GM12878 (cell line): ENCODE data around the gene PNRC1. TPM values are rescaled to one million over a fixed set of nuclear protein-coding genes. Genes with fewer than 3 reads are reported as not detected.

Source experiments
- ATAC-seq: fragments of 200-7000 bp; cut with Tn5 transposase; 3 replicates; pipeline ENCODE4 v1.9.1; 2020; ENCODE audit warnings: mild to moderate bottlenecking, moderate library complexity
- BruUV-seq: library from RNA; stranded (reverse); fragments of 400-500 nt; replicated peaks from 2 replicates; lab custom pipeline; 2021; lab: Mats Ljungman, UMichigan
- CTCF ChIA-PET: fragments of 300-600 bp; sonication (Branson Sonifier 250); formaldehyde crosslinking; extraction: SDS; loops from one replicate; lab custom pipeline; 2021; ENCODE audit warnings: inconsistent platforms; lab: Yijun Ruan, JAX
- POLR2A ChIA-PET: fragments of 350-600 bp; formaldehyde crosslinking; extraction: SDS; loops from one replicate; lab custom pipeline; 2021; ENCODE audit warnings: inconsistent platforms; lab: Charles Lee
- RAD21 ChIA-PET: fragments of 300-600 bp; sonication (Branson Sonifier 250); formaldehyde crosslinking; loops from one replicate; lab custom pipeline; 2023; ENCODE audit warnings: antibody characterized with exemption; ENCODE audit not compliant: unreplicated experiment; lab: Charles Lee
- SMC1A ChIA-PET: fragments of 300-600 bp; sonication (Branson Sonifier 250); formaldehyde crosslinking; loops from one replicate; lab custom pipeline; 2023; ENCODE audit not compliant: unreplicated experiment, uncharacterized antibody; lab: Charles Lee
- DNase-seq: peaks from one replicate; pipeline ENCODE4 v3.0.0-alpha.2; 2011; ENCODE audit warnings: low read depth, low spot score
- FAIRE-seq: peaks from 3 replicates; lab custom pipeline; 2011; peaks lifted over from hg19 to GRCh38; lab: Jason Lieb, UNC
- H2AFZ ChIP-seq: 2 replicates; pipeline ENCODE4 v1.6.0; 2011; ENCODE audit warnings: low read depth, low read length, control low read depth; ENCODE audit not compliant: control insufficient read depth
- H3K27ac ChIP-seq: 2 replicates; pipeline ENCODE4 v1.5.1; 2011; ENCODE audit warnings: control low read depth; ENCODE audit not compliant: control insufficient read depth, insufficient read depth
- H3K27me3 ChIP-seq, 2 experiments: replicated peaks in 1 of 2; 2 replicates each; pipeline versions ENCODE4 v1.6.0 to v1.6.1; 2011; ENCODE audit warnings: low read length in 1 of 2; ENCODE audit not compliant: control insufficient read depth in 2 of 2, insufficient read depth in 2 of 2
- H3K36me3 ChIP-seq, 2 experiments: 2 replicates each; pipeline ENCODE4 v1.5.1; 2011; ENCODE audit warnings: low read length in 1 of 2; ENCODE audit not compliant: control insufficient read depth in 2 of 2, insufficient read depth in 2 of 2
- H3K4me1 ChIP-seq: 2 replicates; pipeline ENCODE4 v1.6.1; 2011; ENCODE audit warnings: mild to moderate bottlenecking, low read length, moderate library complexity, mixed read lengths; ENCODE audit not compliant: control insufficient read depth, insufficient read depth
- H3K4me2 ChIP-seq: 2 replicates; pipeline ENCODE4 v1.6.0; 2011; ENCODE audit warnings: control low read depth; ENCODE audit not compliant: control insufficient read depth, insufficient read depth
- H3K4me3 ChIP-seq: fragments of 200-600 bp; sonication (generic); 2 replicates; pipeline ENCODE4 v1.5.1; 2016
- H3K79me2 ChIP-seq: 2 replicates; pipeline ENCODE4 v1.6.0; 2011; ENCODE audit warnings: low read length; ENCODE audit not compliant: control insufficient read depth, insufficient read depth
- H3K9ac ChIP-seq: 2 replicates; pipeline ENCODE4 v1.8.0; 2011; ENCODE audit warnings: low read length, control low read depth, mixed read lengths; ENCODE audit not compliant: control insufficient read depth, insufficient read depth
- H3K9me3 ChIP-seq: replicated peaks from 3 replicates; pipeline ENCODE4 v1.5.1; 2011; ENCODE audit warnings: mild to moderate bottlenecking, low read length; ENCODE audit not compliant: control insufficient read depth, insufficient read depth
- H4K20me1 ChIP-seq: 2 replicates; pipeline ENCODE4 v1.6.0; 2011; ENCODE audit not compliant: control insufficient read depth, insufficient read depth
- SPI1 ChIP-seq: IDR thresholded peaks from 2 replicates; pipeline ENCODE4 v1.6.1; 2011; ENCODE audit warnings: low read depth, mild to moderate bottlenecking, low read length, moderate library complexity, borderline replicate concordance; ENCODE audit not compliant: insufficient read depth
- WGBS: methylation state at CpG from one replicate; pipeline ENCODE4 v1.1.6; 2016; ENCODE audit warnings: low lambda C conversion rate; ENCODE audit not compliant: insufficient replicate concordance, insufficient coverage; ENCODE audit errors: missing lambda C conversion rate; 5-methylcytosine and 5-hydroxymethylcytosine counted together
- in situ Hi-C: fragments of 300-500 bp; cut with MboI; formaldehyde crosslinking; loops from 9 replicates; pipeline ENCODE4 v1.14.3; 2018; ENCODE audit warnings: mixed read lengths
- intact Hi-C: fragments of 100-400 bp; cut with micrococcal nuclease; formaldehyde crosslinking; loops from one replicate; pipeline ENCODE4 v1.14.2; 2022; ENCODE audit not compliant: unreplicated experiment
- polyA plus RNA-seq, 11 experiments: library from polyadenylated mRNA; depleted of rRNA in 4 of 11; unstranded in 6 of 11; stranded (reverse) in 5 of 11; fragments of >200 nt; fragmentation: Nextera tagmentation in 4 of 11; fragmentation: Illumina TruSeq in 1 of 11; extraction: Ambion mirVana in 4 of 11; extraction: Trizol in 1 of 11; gene quantifications; 1 replicate in 1 of 11; 2 replicates in 10 of 11; pipeline versions ENCODE4 v1.2.1 to v1.2.3, GENCODE V29; 2011 to 2016; ENCODE audit warnings: inconsistent platforms in 2 of 11, missing spikeins in 2 of 11, low read depth in 1 of 11
- total RNA-seq, 4 experiments: library from RNA; depleted of rRNA in 3 of 4; stranded (reverse); fragments of >200 nt in 3 of 4; fragmentation: Illumina TruSeq in 1 of 4; extraction: Trizol in 1 of 4; gene quantifications; 2 replicates each; pipeline versions ENCODE4 v1.2.1 to v1.2.3, GENCODE V29; 2013 to 2021
- TF ChIP-seq, protein P1 (sequence below): IDR thresholded peaks from 2 replicates; pipeline ENCODE4 v1.6.1; 2012; ENCODE audit warnings: low read depth, low read length, improper control_type of control experiment
- TF ChIP-seq, protein P2 (sequence below): fragments of 450-650 bp; formaldehyde crosslinking; IDR thresholded peaks from 2 replicates; pipeline ENCODE4 v1.5.0; 2022; ENCODE audit warnings: mild to moderate bottlenecking, missing genetic modification characterization
- TF ChIP-seq, protein P3 (sequence below): IDR thresholded peaks from 2 replicates; pipeline ENCODE4 v1.6.1; 2012; ENCODE audit warnings: mild to moderate bottlenecking, low read depth, low read length

PNRC1 gene
- total and polyA plus RNA-seq, 10 of the 15 experiments (the other 5 are each of a cell fraction or from before 2014, with no cell fraction given): 7.6 to 66.0 (median 33.1) TPM

DNA sequence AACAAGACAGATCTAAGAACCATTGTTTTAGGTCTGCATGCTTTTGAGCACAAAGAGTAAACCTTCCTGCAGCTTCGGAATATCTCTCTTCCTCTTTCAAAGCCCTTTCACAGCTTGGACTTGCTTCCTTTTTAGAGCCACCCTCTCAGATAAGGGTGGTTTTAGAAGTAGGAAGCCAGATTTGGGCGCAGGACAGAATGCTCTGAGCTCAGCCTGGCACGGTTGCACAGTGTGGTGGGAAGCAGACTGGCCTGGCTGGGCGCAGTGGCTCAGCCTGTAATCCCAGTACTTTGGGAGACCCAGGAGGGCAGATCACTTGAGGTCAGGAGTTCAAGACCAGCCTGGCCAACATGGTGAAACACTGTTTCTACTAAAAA, 35.6 kb upstream of the PNRC1 start:
- no TSS peak for BruUV-seq
- ChIA-PET POLR2A (no interaction called here), CTCF (no interaction called here), SMC1A (no interaction called here), RAD21 (no interaction called here)
- no peak overlapping the region for H3K4me2 ChIP-seq
- no peaks in the 10 kb centered on the region for H3K79me2 ChIP-seq
- DNase-seq (no peak), FAIRE-seq (no peak), ATAC-seq (no peak; the same call in 1 of the 3 replicates)
- no peaks in the 10 kb centered on the region for H4K20me1 ChIP-seq
- H3K27me3 ChIP-seq: no peaks in the 10 kb centered on the region
- in situ Hi-C loops (no loop called here), intact Hi-C loops (no loop called here)
- peaks cover 5% of the 10 kb centered on the region; the same call in 1 of the 2 replicates for H3K4me1 ChIP-seq
- H3K4me3 ChIP-seq: no peak overlapping the region
- no peak overlapping the region for H3K27ac ChIP-seq
- H3K36me3 ChIP-seq: no peaks in the 10 kb centered on the region
- WGBS: 28% methylated on average over 4 of the region's 4 CpGs
- H3K9me3 ChIP-seq: no peaks in the 10 kb centered on the region
- H3K9ac ChIP-seq: no peak overlapping the region
- TF ChIP-seq, protein P1, sequence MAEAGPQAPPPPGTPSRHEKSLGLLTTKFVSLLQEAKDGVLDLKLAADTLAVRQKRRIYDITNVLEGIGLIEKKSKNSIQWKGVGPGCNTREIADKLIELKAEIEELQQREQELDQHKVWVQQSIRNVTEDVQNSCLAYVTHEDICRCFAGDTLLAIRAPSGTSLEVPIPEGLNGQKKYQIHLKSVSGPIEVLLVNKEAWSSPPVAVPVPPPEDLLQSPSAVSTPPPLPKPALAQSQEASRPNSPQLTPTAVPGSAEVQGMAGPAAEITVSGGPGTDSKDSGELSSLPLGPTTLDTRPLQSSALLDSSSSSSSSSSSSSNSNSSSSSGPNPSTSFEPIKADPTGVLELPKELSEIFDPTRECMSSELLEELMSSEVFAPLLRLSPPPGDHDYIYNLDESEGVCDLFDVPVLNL: no peak
- TF ChIP-seq SPI1: peak; percentile 34; the same call in 1 of the 2 replicates
- TF ChIP-seq, protein P2, sequence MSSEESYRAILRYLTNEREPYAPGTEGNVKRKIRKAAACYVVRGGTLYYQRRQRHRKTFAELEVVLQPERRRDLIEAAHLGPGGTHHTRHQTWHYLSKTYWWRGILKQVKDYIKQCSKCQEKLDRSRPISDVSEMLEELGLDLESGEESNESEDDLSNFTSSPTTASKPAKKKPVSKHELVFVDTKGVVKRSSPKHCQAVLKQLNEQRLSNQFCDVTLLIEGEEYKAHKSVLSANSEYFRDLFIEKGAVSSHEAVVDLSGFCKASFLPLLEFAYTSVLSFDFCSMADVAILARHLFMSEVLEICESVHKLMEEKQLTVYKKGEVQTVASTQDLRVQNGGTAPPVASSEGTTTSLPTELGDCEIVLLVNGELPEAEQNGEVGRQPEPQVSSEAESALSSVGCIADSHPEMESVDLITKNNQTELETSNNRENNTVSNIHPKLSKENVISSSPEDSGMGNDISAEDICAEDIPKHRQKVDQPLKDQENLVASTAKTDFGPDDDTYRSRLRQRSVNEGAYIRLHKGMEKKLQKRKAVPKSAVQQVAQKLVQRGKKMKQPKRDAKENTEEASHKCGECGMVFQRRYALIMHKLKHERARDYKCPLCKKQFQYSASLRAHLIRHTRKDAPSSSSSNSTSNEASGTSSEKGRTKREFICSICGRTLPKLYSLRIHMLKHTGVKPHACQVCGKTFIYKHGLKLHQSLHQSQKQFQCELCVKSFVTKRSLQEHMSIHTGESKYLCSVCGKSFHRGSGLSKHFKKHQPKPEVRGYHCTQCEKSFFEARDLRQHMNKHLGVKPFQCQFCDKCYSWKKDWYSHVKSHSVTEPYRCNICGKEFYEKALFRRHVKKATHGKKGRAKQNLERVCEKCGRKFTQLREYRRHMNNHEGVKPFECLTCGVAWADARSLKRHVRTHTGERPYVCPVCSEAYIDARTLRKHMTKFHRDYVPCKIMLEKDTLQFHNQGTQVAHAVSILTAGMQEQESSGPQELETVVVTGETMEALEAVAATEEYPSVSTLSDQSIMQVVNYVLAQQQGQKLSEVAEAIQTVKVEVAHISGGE (CRISPR knock-in tag): no peak
- TF ChIP-seq, protein P3, sequence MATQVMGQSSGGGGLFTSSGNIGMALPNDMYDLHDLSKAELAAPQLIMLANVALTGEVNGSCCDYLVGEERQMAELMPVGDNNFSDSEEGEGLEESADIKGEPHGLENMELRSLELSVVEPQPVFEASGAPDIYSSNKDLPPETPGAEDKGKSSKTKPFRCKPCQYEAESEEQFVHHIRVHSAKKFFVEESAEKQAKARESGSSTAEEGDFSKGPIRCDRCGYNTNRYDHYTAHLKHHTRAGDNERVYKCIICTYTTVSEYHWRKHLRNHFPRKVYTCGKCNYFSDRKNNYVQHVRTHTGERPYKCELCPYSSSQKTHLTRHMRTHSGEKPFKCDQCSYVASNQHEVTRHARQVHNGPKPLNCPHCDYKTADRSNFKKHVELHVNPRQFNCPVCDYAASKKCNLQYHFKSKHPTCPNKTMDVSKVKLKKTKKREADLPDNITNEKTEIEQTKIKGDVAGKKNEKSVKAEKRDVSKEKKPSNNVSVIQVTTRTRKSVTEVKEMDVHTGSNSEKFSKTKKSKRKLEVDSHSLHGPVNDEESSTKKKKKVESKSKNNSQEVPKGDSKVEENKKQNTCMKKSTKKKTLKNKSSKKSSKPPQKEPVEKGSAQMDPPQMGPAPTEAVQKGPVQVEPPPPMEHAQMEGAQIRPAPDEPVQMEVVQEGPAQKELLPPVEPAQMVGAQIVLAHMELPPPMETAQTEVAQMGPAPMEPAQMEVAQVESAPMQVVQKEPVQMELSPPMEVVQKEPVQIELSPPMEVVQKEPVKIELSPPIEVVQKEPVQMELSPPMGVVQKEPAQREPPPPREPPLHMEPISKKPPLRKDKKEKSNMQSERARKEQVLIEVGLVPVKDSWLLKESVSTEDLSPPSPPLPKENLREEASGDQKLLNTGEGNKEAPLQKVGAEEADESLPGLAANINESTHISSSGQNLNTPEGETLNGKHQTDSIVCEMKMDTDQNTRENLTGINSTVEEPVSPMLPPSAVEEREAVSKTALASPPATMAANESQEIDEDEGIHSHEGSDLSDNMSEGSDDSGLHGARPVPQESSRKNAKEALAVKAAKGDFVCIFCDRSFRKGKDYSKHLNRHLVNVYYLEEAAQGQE: no peak
- H2AFZ ChIP-seq: peak overlapping the region; percentile 44
